Kidney capillary endothelial cell (primary cell): Measurements from ENCODE around the gene SPACA7.
"Not testable (repeated sequence)": the region's sequence is repeated elsewhere in the genome, so short reads cannot be mapped to it uniquely, and the experiment has no call there.

ENCODE experiments used
- DNase-seq: peaks from one replicate; pipeline ENCODE4 v3.0.0-alpha.2; 2018; ENCODE audit warnings: low spot score

SPACA7 gene

GRCh38 chr13:112350300-112350699 is 25.9 kb upstream of the SPACA7 start:
- DNase-seq: no peak

- no peak for DNase-seq
Measured at GRCh38 chr13:112351825-112352224, 24.3 kb upstream of the SPACA7 start.

- DNase-seq: no peak
Measured at GRCh38 chr13:112353856-112354255, 22.3 kb upstream of the SPACA7 start.

- no peak for DNase-seq
Measured at GRCh38 chr13:112354330-112355273, 21.6 kb upstream of the SPACA7 start.

GRCh38 chr13:112355274-112355838 is 20.8 kb upstream of the SPACA7 start:
- no peak for DNase-seq

- no peak for DNase-seq
Measured at GRCh38 chr13:112356190-112356589, 20.0 kb upstream of the SPACA7 start.

GRCh38 chr13:112358156-112358555 is 18.0 kb upstream of the SPACA7 start:
- DNase-seq: no peak

- no peak for DNase-seq
Measured at GRCh38 chr13:112362021-112362420, 14.1 kb upstream of the SPACA7 start.

- no peak for DNase-seq
Measured at GRCh38 chr13:112363867-112364528, 12.2 kb upstream of the SPACA7 start.

GRCh38 chr13:112366907-112367646 is 9.1 kb upstream of the SPACA7 start:
- DNase-seq: no peak

GRCh38 chr13:112368883-112369282 is 7.3 kb upstream of the SPACA7 start:
- DNase-seq: no peak

- no peak for DNase-seq
Measured at GRCh38 chr13:112370311-112370710, 5.8 kb upstream of the SPACA7 start.

GRCh38 chr13:112374271-112374670 is 1.9 kb upstream of the SPACA7 start:
- no peak for DNase-seq

- DNase-seq: no peak
Measured at GRCh38 chr13:112391746-112392145, 15.6 kb downstream of the SPACA7 start.

- DNase-seq: no peak
Measured at GRCh38 chr13:112392719-112393118, 16.6 kb downstream of the SPACA7 start.

- DNase-seq: peak; percentile 1
Measured at GRCh38 chr13:112395022-112395421, 18.9 kb downstream of the SPACA7 start.

GRCh38 chr13:112395941-112396340 is 19.8 kb downstream of the SPACA7 start:
- DNase-seq: not testable (repeated sequence)

GRCh38 chr13:112397108-112397507 is 21.0 kb downstream of the SPACA7 start:
- no peak for DNase-seq

- DNase-seq: not testable (repeated sequence)
Measured at GRCh38 chr13:112398347-112398746, 22.2 kb downstream of the SPACA7 start.

GRCh38 chr13:112409828-112410227 is 33.7 kb downstream of the SPACA7 start:
- DNase-seq: not testable (repeated sequence)

GRCh38 chr13:112416647-112417046 is 40.5 kb downstream of the SPACA7 start:
- DNase-seq: no peak

GRCh38 chr13:112417079-112417478 is 40.9 kb downstream of the SPACA7 start:
- DNase-seq: no peak
